Kidney capillary endothelial cell (primary cell): ENCODE measurements around the gene SLC50A1.
"Not testable (repeated sequence)": the region's sequence is repeated elsewhere in the genome, so short reads cannot be mapped to it uniquely, and the experiment has no call there.

Experiments used
- DNase-seq: peaks from one replicate; pipeline ENCODE4 v3.0.0-alpha.2; 2018; ENCODE audit warnings: low spot score

SLC50A1 gene

GRCh38 chr1:155116113-155116764 is 19.4 kb upstream of the SLC50A1 start:
- no peak for DNase-seq

GRCh38 chr1:155117610-155118009 is 18.0 kb upstream of the SLC50A1 start:
- no peak for DNase-seq

GRCh38 chr1:155118090-155118489 is 17.6 kb upstream of the SLC50A1 start:
- DNase-seq, result not testable (repeated sequence)

DNA sequence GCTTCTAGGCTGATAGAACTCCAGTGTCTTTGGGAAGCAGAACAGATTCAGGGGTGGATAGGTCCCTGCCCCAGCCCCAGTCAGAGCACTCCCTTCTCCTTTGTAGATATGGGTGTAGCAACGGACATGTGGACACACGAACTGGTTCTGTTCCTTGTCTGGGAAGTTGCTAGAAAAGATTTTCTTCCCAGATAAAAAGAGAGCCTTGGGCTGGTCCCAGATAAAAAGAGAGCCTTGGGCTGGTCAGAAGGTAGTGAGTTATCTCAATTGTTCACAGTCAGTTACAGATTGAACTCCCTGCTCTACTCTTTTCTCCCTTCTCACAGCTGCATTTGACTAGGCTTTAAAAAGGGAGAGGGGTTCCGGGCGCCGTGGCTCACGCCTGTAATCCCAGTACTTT is 15.4 kb upstream of the SLC50A1 start:
- DNase-seq, result no peak

DNA sequence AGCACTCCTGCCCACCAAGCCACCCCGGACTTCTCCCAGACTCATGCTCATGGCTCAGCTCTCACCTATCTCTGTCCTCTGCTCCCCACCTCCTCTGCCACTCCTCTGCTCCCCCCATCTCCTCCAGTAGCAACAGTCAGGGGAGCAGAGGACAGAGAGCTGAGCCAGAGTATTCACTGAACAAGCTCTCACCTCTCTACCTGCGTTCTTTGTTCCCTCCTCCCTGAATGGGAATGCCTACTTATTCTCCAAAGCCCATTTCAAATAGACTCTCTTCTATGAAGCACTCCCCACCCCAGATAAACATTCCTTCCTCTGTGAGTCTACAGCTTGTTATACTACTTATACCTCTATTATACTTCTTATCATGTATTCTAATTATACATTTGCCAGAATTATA is 14.4 kb upstream of the SLC50A1 start:
- no peak for DNase-seq

GRCh38 chr1:155122308-155122707 is 13.3 kb upstream of the SLC50A1 start:
- DNase-seq, result no peak

DNA sequence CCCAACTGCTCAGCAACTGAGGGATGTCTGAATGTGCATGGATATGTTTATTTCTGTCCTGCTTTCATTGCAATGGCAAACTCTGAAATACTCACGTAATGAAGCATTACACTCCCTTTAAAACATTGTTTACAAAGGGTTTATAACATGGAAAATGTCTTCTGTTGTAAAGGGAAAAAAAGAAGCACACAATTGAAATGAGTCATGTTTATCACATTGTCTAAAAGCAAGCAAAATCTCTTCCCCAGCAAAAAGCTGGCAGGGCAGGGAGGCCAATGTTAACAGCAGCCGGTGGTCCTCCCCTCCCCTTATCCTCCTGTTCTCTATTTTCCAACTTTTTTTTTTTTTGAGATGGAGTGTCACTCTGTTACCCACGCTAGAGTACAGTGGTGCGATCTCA is 11.9 kb upstream of the SLC50A1 start:
- peak; percentile 55 for DNase-seq

DNA sequence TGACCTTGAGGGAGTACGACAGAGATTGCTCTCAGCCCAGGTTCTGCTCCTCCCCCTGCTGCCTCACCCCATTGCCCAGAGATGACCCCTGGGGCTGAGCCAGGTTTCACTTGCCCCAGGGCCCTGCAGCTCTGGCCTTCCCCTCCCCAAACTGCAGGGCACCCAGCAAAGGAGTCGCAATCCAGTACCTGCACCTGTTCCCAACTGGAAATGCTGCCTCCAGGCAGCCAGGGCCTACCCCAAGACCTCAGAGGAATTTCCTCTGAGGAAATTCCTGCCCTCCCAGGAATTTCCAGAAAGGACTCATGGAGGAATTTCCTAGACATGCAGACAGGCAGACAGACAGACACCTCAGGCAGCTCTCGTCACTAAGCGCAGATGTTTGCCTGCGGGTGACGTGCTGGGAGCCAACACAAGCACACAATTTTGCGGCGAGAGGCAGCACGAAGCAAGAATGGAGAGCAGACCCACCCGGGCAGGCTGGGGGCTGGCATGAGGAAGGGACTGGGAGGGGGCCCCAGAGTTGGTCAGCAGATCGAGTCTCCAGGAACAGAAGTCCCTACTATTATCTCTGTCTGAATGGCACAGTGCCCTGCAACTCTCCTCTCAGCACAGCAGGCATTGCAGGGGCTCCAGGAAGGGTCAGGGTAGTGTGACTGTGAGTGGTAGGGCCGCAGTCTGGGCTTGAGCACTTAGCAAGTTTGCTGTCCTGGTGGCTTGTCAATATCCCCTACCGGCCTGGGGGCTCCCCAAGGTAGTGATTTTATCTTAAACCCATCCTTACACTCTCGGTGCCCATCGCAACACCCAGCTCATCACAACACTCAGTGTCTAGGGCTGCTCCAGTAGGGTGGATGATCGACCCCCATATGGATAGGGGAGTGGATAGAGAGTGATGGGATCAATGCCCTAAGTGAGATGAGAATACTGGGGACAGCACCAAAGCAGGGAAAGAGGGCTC is 10.9 kb upstream of the SLC50A1 start:
- peak; percentile 85 for DNase-seq

DNA sequence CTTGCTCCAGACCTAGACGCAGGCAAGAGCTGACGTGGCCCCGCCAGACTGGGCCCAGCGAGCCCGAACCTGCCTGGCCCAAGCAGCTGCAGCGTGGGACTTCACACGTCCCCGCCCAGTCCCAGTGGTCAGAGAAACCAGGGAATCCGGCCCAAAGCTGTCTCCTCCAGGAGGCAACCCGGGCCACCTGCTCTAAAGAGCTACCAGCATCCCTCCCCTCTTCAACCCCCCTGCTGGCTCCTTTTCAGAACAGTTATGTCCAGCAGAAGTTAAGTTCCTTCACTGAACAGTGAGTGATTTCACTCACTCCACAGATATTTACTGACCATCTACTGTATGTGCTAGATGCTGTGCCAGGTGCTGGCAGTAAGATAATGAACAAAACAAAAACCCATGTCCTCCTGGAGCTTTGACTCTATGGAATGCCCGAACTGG is 10.1 kb upstream of the SLC50A1 start:
- DNase-seq, result no peak

- DNase-seq, result no peak
These were observed 9.6 kb upstream of the SLC50A1 start for GRCh38 chr1:155125946-155126555.

GRCh38 chr1:155126556-155127104 is 9.0 kb upstream of the SLC50A1 start:
- DNase-seq, result peak; percentile 44

DNA sequence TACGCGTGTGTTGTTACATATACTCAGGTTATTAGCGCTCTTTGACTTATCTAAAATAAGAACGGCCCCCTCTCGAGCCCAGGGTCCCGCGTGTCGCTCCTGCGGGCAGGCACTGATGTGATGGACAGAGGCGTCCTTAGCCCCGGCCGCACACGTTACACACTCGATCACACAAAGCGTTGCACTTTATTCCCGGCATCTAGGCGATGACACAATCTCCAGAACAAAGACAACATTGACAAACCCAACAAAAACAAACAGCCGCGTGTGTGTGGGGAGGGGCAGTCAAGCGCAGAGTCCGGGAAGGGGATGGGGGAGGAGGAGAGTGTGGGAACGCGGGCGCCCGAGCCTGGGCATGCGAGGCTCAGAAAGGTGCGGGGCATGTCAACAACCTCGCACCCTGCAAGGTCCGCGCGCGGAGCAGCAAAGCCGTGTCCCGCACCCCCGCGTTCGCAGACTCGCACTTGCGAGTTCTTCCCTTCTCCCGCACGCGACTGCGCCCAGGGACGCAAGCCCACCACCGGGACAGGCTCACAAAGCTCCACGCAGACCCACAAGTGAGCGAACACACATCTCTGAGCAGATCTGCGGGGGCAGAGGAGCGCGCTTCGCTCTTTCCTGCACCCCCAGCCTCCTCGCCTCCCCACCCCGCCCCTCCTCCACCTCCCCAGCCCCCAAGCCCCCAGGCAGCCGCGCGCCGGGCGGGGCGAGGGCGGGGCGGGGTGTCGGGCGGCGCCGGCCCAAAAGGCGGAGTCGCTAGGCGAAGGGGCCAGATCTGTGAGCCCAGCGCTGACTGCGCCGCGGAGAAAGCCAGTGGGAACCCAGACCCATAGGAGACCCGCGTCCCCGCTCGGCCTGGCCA is 8.3 kb upstream of the SLC50A1 start, which contains the start of gene EFNA1:
EFNA1 (plus strand) TSS at position 772 of the 862 bp plus-strand sequence. CDS start 102 bp downstream, outside the sequence.
- peak; percentile 82 for DNase-seq

- DNase-seq, result no peak
These were observed 7.5 kb upstream of the SLC50A1 start for GRCh38 chr1:155127967-155128754.

DNA sequence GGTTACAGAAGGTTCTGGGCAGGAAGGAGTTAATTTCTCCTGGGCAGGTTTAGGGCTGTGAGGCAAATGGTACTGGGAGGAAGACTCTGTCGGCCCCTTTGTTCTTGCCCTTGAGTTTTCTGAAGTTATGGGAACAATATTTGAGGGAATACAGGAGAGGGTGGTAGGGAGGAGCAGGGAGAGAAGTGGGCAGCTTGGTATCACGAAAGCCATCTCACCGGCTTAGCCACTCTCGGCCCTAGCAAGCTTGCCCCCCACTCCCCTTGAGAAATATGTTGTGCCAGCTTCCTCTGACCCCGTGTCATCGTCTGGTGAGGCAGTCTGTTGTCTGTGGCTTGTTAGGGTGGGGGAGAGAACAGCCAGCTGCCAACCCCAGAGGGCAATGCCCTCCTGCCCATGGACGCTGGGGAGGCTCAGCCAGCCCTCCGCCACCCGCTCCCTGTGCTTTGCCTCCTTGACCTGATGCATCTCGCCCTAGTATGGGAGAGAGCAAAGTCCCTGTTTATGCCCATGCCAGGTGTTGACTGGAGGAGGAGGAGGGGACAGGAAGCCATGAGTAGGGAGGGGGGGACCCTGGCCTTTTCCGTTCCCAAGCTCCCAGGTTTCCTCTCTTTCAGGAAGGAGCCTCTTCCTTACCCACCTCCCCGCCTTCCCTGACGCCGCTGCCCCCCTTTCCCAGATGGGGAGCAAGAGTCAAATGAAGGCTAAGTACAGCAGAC is 6.7 kb upstream of the SLC50A1 start:
- peak; percentile 76 for DNase-seq

GRCh38 chr1:155130272-155131006 is 5.2 kb upstream of the SLC50A1 start:
- no peak for DNase-seq

DNA sequence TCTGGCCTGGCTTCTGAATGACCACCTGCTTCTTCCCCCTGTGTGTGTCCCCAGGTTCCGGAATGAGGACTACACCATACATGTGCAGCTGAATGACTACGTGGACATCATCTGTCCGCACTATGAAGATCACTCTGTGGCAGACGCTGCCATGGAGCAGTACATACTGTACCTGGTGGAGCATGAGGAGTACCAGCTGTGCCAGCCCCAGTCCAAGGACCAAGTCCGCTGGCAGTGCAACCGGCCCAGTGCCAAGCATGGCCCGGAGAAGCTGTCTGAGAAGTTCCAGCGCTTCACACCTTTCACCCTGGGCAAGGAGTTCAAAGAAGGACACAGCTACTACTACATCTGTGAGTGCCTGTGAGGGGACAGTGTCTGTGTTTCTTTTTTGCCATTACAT is 4.4 kb upstream of the SLC50A1 start:
- no peak for DNase-seq

GRCh38 chr1:155131856-155132255 is 3.8 kb upstream of the SLC50A1 start:
- DNase-seq, result peak; percentile 41

GRCh38 chr1:155133799-155134281 is 1.8 kb upstream of the SLC50A1 start:
- no peak for DNase-seq

GRCh38 chr1:155134322-155134721 is 1.3 kb upstream of the SLC50A1 start:
- no peak for DNase-seq
